Activated T-helper 17 cell treated with anti-CD3 and anti-CD28 coated beads, Interleukin-2, amount 50 U/mL, for 72 hours (primary cell): ENCODE measurements around the gene THOC6. TPM values are rescaled to one million over a fixed set of nuclear protein-coding genes. Genes with fewer than 3 reads are reported as not detected.
A peak's percentile ranks its signal among the peaks of the same experiment; 100 is the strongest.
"Not testable (repeated sequence)": the region's sequence is repeated elsewhere in the genome, so short reads cannot be mapped to it uniquely, and the experiment has no call there.

ENCODE experiments used
- ATAC-seq: fragments of 150-1000 bp; cut with Tn5 transposase; replicated peaks from 2 replicates; pipeline ENCODE4 v1.10.0; 2021; ENCODE audit warnings: mild to moderate bottlenecking, moderate library complexity
- H3K27ac Mint-ChIP-seq: one replicate; pipeline ENCODE4 v1.8.0; 2022; ENCODE audit warnings: mixed read lengths
- H3K27me3 Mint-ChIP-seq: one replicate; pipeline ENCODE4 v1.8.0; 2022; ENCODE audit warnings: mixed read lengths
- H3K36me3 Mint-ChIP-seq: one replicate; pipeline ENCODE4 v1.8.0; 2022; ENCODE audit warnings: low read depth, mild to moderate bottlenecking, mixed read lengths
- H3K4me1 Mint-ChIP-seq: one replicate; pipeline ENCODE4 v1.8.0; 2022; ENCODE audit warnings: mixed read lengths
- H3K4me3 Mint-ChIP-seq: one replicate; pipeline ENCODE4 v1.8.0; 2022; ENCODE audit warnings: mild to moderate bottlenecking, mixed read lengths
- H3K9me3 Mint-ChIP-seq: one replicate; pipeline ENCODE4 v1.8.0; 2022; ENCODE audit warnings: mixed read lengths
- total RNA-seq, 2 donors: library from RNA; stranded (reverse); gene quantifications; one replicate each; pipeline ENCODE4 v1.2.3, GENCODE V29; 2022

The THOC6 gene
- total RNA-seq, 2 donors from 2014 or later: 49.8 to 68.1 TPM

GRCh38 chr16:3045758-3046640 lies 22.2 kb downstream of the THOC6 start, which contains the start of gene MMP25:
Gene MMP25, plus strand, starts transcription at chr16:3046561. Its CDS starts 357 bp downstream, at chr16:3046918.
- Mint-ChIP-seq H3K4me1 (no peaks in the 10 kb centered on the region), H3K9me3 (no peaks in the 10 kb centered on the region), H3K27ac (no peak within 1 kb of the TSS), H3K36me3 (peaks cover 12% of the 10 kb centered on the region), H3K27me3 (peaks cover 22% of the 10 kb centered on the region), H3K4me3 (peak within 1 kb of the TSS; percentile 67)
- ATAC-seq: peak; percentile 33

DNA sequence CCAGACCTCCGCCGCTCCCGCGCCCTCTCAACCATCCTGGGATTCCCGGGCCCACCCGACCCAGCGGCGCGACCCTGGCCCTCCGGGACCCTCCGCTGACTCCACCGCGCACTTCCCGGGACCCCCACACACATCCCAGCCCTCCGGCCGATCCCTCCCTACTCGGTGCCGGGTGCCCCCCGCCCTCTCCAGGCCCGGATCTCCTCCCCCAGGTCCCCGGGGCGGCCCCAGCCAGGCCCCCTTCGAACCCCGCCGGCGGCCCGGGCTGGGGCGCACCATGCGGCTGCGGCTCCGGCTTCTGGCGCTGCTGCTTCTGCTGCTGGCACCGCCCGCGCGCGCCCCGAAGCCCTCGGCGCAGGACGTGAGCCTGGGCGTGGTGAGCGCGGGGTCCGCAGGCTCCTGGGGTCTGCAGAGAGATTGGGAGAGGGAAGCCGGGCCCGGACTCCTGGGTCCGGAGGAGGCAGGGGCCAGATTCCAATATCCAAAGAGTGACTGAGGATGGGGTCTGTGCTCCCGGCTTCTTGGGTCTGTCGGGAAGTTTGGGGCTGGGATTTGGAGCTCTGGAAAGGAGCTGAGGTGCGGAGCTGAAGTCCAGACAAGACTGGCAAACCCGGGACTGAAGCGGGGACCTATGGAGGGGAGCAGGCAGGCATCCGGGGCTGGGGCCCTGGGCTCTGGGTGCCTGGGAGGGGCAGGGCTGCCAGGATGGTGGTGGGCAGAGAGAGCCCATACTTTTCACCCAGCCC lies 23.0 kb downstream of the THOC6 start:
- ATAC-seq: peak; percentile 16
- Mint-ChIP-seq H3K36me3 (peaks cover 12% of the 10 kb centered on the region), H3K9me3 (no peaks in the 10 kb centered on the region), H3K27me3 (peaks cover 22% of the 10 kb centered on the region), H3K27ac (no peak overlapping the region), H3K4me3 (peak overlapping the region; percentile 13), H3K4me1 (no peaks in the 10 kb centered on the region)

- Mint-ChIP-seq H3K27me3 (peaks cover 22% of the 10 kb centered on the region), H3K36me3 (peaks cover 12% of the 10 kb centered on the region), H3K4me1 (peaks cover 4% of the 10 kb centered on the region), H3K27ac (no peak overlapping the region), H3K4me3 (peak overlapping the region; percentile 13), H3K9me3 (no peaks in the 10 kb centered on the region)
- ATAC-seq: no peak
Observed at GRCh38 chr16:3047387-3047720, 23.5 kb downstream of the THOC6 start.

GRCh38 chr16:3049921-3050481 lies 26.2 kb downstream of the THOC6 start:
- H3K27me3 Mint-ChIP-seq: peaks cover 7% of the 10 kb centered on the region
- ATAC-seq: no peak
- no peak overlapping the region for H3K4me3 Mint-ChIP-seq
- H3K27ac Mint-ChIP-seq: no peak overlapping the region
- H3K4me1 Mint-ChIP-seq: peaks cover 19% of the 10 kb centered on the region
- H3K36me3 Mint-ChIP-seq: peaks cover 20% of the 10 kb centered on the region
- no peaks in the 10 kb centered on the region for H3K9me3 Mint-ChIP-seq

GRCh38 chr16:3050487-3050886 lies 26.7 kb downstream of the THOC6 start:
- Mint-ChIP-seq H3K4me3 (no peak overlapping the region), H3K27ac (peak overlapping the region; percentile 36), H3K27me3 (peaks cover 4% of the 10 kb centered on the region), H3K4me1 (peaks cover 23% of the 10 kb centered on the region), H3K9me3 (no peaks in the 10 kb centered on the region), H3K36me3 (peaks cover 20% of the 10 kb centered on the region)
- ATAC-seq: no peak

DNA sequence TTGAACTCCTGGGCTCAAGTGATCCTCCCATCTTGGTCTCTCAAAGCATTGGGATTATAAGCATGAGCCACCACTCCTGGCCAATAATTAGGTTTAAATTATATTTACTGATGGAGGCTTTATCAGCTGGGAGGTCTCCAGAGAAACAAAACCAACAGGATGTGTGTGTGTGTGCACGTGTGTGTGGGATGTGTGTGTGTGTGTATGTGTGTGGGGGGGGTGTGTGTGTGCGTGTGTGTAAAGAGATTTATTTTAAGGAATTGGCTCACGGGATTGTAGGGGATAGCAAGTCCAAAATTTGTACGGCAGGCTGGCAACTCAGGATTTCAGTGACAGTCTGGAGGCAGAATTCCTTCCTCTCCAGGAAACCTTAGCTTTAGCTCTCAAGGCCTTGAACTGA lies 27.2 kb downstream of the THOC6 start:
- peaks cover 23% of the 10 kb centered on the region for H3K4me1 Mint-ChIP-seq

GRCh38 chr16:3051494-3051893 lies 27.7 kb downstream of the THOC6 start:
- peaks cover 4% of the 10 kb centered on the region for H3K27me3 Mint-ChIP-seq
- peak overlapping the region; percentile 36 for H3K27ac Mint-ChIP-seq
- H3K4me3 Mint-ChIP-seq: no peak overlapping the region
- ATAC-seq: no peak
- no peaks in the 10 kb centered on the region for H3K9me3 Mint-ChIP-seq
- H3K4me1 Mint-ChIP-seq: peaks cover 23% of the 10 kb centered on the region
- H3K36me3 Mint-ChIP-seq: peaks cover 27% of the 10 kb centered on the region

More for the DNA sequence above, 27.2 kb downstream of the THOC6 start:
- peak overlapping the region; percentile 36 for H3K27ac Mint-ChIP-seq
- peaks cover 24% of the 10 kb centered on the region for H3K36me3 Mint-ChIP-seq
- ATAC-seq: no peak
- peaks cover 4% of the 10 kb centered on the region for H3K27me3 Mint-ChIP-seq
- H3K4me3 Mint-ChIP-seq: no peak overlapping the region
- H3K9me3 Mint-ChIP-seq: no peaks in the 10 kb centered on the region

GRCh38 chr16:3052571-3053329 lies 28.9 kb downstream of the THOC6 start:
- Mint-ChIP-seq H3K36me3 (peaks cover 39% of the 10 kb centered on the region), H3K4me1 (peaks cover 31% of the 10 kb centered on the region)
- H3K27ac Mint-ChIP-seq, H3K9me3 Mint-ChIP-seq, H3K4me3 Mint-ChIP-seq, H3K27me3 Mint-ChIP-seq: not testable (repeated sequence)
- peak; percentile 69 for ATAC-seq

- not testable (repeated sequence) for H3K9me3 Mint-ChIP-seq, ATAC-seq, H3K4me3 Mint-ChIP-seq, H3K27me3 Mint-ChIP-seq, H3K27ac Mint-ChIP-seq
- H3K36me3 Mint-ChIP-seq: peaks cover 41% of the 10 kb centered on the region
- peaks cover 31% of the 10 kb centered on the region for H3K4me1 Mint-ChIP-seq
Observed at GRCh38 chr16:3053330-3053710, 29.5 kb downstream of the THOC6 start.

- Mint-ChIP-seq H3K27me3 (no peaks in the 10 kb centered on the region), H3K27ac (peak overlapping the region; percentile 26), H3K4me1 (peaks cover 37% of the 10 kb centered on the region), H3K4me3 (peak overlapping the region; percentile 88), H3K9me3 (no peaks in the 10 kb centered on the region), H3K36me3 (peaks cover 54% of the 10 kb centered on the region)
- ATAC-seq: no peak
Observed at GRCh38 chr16:3054965-3055733, 31.3 kb downstream of the THOC6 start.

- peak overlapping the region; percentile 88 for H3K4me3 Mint-ChIP-seq
- not testable (repeated sequence) for H3K27me3 Mint-ChIP-seq, H3K27ac Mint-ChIP-seq, H3K9me3 Mint-ChIP-seq, ATAC-seq
- peaks cover 54% of the 10 kb centered on the region for H3K36me3 Mint-ChIP-seq
- H3K4me1 Mint-ChIP-seq: peaks cover 43% of the 10 kb centered on the region
Observed at GRCh38 chr16:3055734-3056115, 31.9 kb downstream of the THOC6 start.

DNA sequence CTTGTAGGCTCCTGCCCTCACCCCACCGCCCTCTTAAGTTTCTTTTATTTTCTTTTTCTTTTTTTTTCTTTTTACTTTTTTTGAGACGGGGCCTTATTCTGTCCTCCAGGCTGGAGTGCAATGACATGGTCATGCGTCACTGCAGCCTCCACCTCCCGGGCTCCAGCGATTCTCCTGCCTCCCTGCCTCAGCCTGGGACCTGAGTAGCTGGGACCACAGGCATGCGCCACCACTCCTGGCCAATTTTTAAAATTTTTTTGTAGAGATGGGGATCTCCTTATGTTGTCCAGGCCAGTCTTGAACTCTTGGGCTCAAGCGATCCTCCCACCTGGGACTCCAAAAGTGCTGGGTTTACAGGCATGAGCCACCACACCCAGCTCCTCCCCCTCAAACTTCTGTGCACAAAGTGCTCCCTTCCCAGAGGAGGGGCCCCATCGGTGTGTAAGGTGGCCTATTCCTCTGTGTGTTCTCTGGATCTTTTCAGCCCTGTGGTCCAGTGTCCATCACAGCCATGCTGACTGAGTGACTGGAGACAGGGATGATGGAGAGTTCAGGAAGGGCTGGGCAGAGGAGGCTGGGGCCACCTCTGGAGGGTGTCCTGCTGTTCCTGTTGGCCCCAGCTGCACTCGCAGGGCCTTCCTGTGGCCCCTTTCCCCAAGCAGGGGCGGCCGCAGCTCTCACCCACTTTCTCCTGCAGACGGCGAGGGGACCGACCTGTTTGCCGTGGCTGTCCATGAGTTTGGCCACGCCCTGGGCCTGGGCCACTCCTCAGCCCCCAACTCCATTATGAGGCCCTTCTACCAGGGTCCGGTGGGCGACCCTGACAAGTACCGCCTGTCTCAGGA lies 32.7 kb downstream of the THOC6 start:
- peak overlapping the region; percentile 88 for H3K4me3 Mint-ChIP-seq
- ATAC-seq: no peak

More for the DNA sequence above, 32.7 kb downstream of the THOC6 start:
- Mint-ChIP-seq H3K9me3 (no peaks in the 10 kb centered on the region), H3K27me3 (no peaks in the 10 kb centered on the region), H3K4me1 (peaks cover 44% of the 10 kb centered on the region), H3K36me3 (peaks cover 54% of the 10 kb centered on the region), H3K27ac (no peak overlapping the region)
